ENCODE results near the gene GMIP.

GMIP gene

DNA sequence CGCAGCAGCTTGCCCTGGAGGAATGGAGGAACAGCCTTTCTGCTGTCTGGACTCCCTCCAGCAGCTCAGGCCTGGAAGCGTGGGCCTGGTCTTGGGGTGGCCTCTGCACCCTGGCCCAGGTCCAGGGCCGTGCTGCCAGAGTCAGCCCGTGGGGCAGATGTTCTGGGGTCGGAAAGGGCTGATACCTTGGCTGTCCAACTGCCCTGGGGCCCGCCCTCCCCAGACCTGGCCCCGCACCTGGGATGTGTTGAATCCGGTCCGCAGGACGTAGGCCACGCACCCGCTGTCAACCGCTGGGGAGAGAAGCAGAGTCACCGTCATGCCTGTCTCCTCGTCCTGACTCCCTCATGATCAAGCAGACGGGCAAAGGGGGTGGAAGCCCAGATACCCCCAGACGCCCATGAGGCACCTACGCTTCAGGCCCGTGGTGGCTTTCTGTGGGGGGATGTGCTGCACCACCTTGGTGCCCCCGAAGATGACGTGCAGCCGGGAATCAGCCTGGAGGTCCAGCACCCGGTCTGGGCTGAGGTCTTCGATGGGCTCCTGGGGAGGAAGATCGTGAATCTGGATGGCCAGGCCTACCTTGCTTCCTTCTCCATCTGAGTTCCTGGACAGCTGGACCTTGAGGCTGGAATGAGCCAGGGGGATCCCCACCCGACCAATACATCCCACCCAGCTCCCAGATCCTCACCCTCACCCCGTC is 12.3 kb upstream of the GMIP start:
- TF ChIP-seq, protein P1, sequence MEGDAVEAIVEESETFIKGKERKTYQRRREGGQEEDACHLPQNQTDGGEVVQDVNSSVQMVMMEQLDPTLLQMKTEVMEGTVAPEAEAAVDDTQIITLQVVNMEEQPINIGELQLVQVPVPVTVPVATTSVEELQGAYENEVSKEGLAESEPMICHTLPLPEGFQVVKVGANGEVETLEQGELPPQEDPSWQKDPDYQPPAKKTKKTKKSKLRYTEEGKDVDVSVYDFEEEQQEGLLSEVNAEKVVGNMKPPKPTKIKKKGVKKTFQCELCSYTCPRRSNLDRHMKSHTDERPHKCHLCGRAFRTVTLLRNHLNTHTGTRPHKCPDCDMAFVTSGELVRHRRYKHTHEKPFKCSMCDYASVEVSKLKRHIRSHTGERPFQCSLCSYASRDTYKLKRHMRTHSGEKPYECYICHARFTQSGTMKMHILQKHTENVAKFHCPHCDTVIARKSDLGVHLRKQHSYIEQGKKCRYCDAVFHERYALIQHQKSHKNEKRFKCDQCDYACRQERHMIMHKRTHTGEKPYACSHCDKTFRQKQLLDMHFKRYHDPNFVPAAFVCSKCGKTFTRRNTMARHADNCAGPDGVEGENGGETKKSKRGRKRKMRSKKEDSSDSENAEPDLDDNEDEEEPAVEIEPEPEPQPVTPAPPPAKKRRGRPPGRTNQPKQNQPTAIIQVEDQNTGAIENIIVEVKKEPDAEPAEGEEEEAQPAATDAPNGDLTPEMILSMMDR (IDR thresholded peaks at IDR 0.05), result no peak
- intact Hi-C loops (cut with DNase I; ENCODE audit: low total_unique reads), result no loop called here
- H3K36me3 ChIP-seq, result peaks cover 90 to 98% (median 92%) of the 10 kb centered on the region in 3 donors

DNA sequence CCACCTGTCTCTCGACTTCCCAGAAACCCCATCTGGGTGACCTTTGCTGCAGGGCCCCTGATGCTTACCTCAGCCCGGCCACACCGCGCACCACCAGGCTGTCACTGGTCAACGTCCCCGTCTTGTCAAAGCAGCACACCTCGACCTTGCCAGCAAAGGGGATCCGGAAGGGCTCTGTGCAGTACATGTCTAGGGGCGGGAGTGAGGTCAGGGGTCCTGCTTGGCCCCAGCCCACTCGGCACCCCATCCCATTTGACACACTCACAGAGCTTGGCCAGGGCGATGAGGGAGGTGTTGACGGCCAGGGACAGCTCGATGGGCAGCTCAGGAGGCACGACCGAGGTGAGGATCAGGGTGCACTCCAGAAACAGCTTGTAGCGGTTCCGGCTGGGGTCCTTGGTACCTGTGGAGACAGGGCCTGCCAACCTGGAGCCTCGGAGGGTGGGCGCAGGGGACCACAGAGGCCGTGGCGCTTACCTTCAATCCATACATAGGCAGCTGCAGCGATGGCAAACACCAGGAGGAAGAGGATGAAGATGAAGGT is 11.7 kb upstream of the GMIP start:
- H3K4me3 ChIP-seq, result no peak overlapping the region
- H3K9me3 ChIP-seq, result no peaks in the 10 kb centered on the region
- no peaks in the 10 kb centered on the region for H3K4me1 ChIP-seq
- peaks cover 97 to 100% (median 98%) of the 10 kb centered on the region in 3 donors for H3K36me3 ChIP-seq
- intact Hi-C loops (cut with DNase I; ENCODE audit: low total_unique reads), result no loop called here
- TF ChIP-seq, protein P1 (IDR thresholded peaks at IDR 0.05), result no peak
- no peak overlapping the region for H3K27ac ChIP-seq
- no peaks in the 10 kb centered on the region for H3K27me3 ChIP-seq
- no peak for DNase-seq

More for the DNA sequence above, 12.3 kb upstream of the GMIP start:
- Histone ChIP-seq H3K9me3 (no peaks in the 10 kb centered on the region), H3K27ac (no peak overlapping the region), H3K27me3 (no peaks in the 10 kb centered on the region), H3K4me1 (no peaks in the 10 kb centered on the region), H3K4me3 (no peak overlapping the region)
- DNase-seq, result no peak

DNA sequence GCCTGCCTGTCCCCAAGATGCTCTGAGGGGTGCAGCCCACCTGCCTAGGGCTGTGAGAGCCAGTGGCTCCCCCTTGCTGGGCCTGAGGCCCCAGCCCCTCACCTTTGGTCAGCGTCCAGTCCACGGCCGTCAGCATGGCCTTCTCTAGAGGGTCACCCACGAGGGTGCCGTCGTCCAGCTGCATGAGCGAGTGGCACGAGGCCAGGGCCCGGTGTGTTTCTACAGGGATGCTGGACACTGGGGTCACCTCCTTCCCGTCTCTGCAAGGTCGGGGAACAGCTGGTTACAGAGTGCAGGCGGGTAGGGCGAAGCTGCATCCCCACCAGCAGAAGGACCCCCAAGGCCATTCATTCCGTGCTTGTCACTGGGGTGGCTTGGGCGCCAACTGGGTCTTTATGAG is 11.0 kb upstream of the GMIP start:
- intact Hi-C loops (cut with DNase I; ENCODE audit: low total_unique reads), result no loop called here
- TF ChIP-seq, protein P1 (IDR thresholded peaks at IDR 0.05), result no peak
- Histone ChIP-seq H3K4me3 (no peak overlapping the region), H3K4me1 (no peaks in the 10 kb centered on the region), H3K9me3 (no peaks in the 10 kb centered on the region), H3K27me3 (no peaks in the 10 kb centered on the region), H3K36me3 (peaks cover 98 to 100% (median 98%) of the 10 kb centered on the region in 3 donors), H3K27ac (no peak overlapping the region)
- no peak for DNase-seq

DNA sequence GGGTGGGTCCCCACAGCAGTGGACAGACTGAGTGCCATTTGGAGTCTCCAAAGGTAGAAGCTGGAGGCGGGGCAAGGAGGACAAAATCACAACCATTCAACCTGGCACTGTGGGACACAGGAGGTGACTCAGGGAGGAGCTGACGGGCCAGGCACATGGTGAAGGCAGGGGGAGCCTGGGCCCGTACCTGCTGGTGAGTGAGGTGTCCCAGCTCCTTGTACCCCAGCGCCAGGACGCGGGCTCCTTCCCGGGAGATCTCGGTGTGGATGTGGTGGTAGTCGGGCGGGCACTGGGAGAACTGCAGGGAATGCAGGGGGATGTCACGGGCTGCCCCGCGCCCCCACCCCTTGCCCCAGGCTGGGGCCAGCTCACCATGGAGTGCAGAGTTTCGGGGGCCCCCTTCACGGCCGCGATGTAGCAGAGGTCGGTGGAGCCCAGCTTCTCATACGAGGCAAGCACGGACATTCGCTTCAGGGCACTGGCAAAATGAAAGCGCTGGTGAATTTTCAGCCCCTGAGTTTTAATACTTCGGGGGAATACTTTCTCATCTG is 10.2 kb upstream of the GMIP start:
- Histone ChIP-seq H3K4me1 (no peaks in the 10 kb centered on the region), H3K36me3 (peaks cover 92 to 100% (median 98%) of the 10 kb centered on the region in 3 donors), H3K27ac (no peak overlapping the region), H3K4me3 (no peak overlapping the region), H3K9me3 (no peaks in the 10 kb centered on the region), H3K27me3 (no peaks in the 10 kb centered on the region)
- TF ChIP-seq, protein P1 (IDR thresholded peaks at IDR 0.05), result no peak
- no peak for DNase-seq
- intact Hi-C loops (cut with DNase I; ENCODE audit: low total_unique reads), result no loop called here

DNA sequence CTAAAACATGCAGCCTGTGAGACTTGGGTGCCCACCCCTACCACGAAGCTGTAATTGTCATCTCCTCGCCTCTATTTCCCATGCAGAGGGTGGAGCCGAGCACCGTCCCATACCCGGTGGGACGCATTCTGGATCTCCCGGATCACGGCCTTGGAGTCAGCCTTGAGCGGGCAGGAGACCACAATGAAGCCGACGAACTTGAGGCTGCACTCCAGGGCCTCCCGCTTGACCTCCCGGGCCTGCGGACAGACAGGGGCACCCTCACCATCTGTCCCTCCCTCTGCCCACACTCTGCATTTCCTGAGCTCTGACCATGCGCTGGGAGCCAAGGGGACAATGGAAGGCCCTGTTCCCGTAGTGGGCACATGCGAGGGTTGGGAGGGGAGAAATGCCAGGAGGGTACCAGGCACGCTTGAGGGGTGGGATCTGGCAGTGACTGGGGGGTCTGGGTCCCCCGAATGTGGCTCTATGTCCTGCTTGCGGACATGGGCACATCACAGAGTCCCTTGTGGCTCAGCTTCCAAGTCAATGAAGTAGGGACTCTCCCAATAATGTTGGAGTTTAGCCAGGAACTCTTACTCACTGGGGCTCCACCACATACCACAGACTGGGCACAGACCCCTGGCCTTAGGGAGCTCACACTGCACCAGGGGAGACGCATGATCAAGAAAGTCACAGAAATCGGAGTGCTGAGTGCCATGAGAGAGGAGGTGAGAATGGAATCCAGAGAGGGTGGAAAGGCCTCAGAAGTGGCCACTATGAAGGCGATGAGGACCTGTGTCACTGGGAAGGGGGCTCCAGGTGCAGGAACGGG is 9.2 kb upstream of the GMIP start:
- TF ChIP-seq, protein P1 (IDR thresholded peaks at IDR 0.05), result no peak
- intact Hi-C loops (cut with DNase I; ENCODE audit: low total_unique reads), result no loop called here
- Histone ChIP-seq H3K36me3 (peaks cover 89 to 100% (median 93%) of the 10 kb centered on the region in 3 donors), H3K9me3 (no peaks in the 10 kb centered on the region), H3K4me3 (no peak overlapping the region), H3K27me3 (no peaks in the 10 kb centered on the region), H3K4me1 (no peaks in the 10 kb centered on the region), H3K27ac (no peak overlapping the region)
- no peak for DNase-seq
